Upper lobe of left lung (tissue), 6 donors: ENCODE data around the gene SSBP3. TPM values are rescaled to one million over a fixed set of nuclear protein-coding genes. Genes with fewer than 3 reads are reported as not detected.

ENCODE experiments used
- ATAC-seq, 2 donors: fragments of 200-7000 bp; cut with Tn5 transposase; one replicate each; pipeline ENCODE4 v1.9.1; 2022; ENCODE audit warnings: mild to moderate bottlenecking in 2 of 2, moderate library complexity in 2 of 2; ENCODE audit not compliant: low FRiP score in 2 of 2
- DNase-seq, 2 donors: peaks; one replicate each; pipeline ENCODE4 v3.0.0-alpha.2; 2019 to 2020
- H3K27ac ChIP-seq, 4 donors: fragments of 200-600 bp; sonication (generic); one replicate each; pipeline ENCODE4 v1.5.1; 2016 to 2019
- H3K27me3 ChIP-seq, 4 donors: fragments of 200-600 bp; sonication (generic); one replicate each; pipeline ENCODE4 v1.5.1; 2017 to 2019
- H3K36me3 ChIP-seq, 4 donors: fragments of 200-600 bp; sonication (generic); one replicate each; pipeline ENCODE4 v1.5.1; 2016 to 2019
- H3K4me1 ChIP-seq, 4 donors: fragments of 200-600 bp; sonication (generic); one replicate each; pipeline ENCODE4 v1.5.1; 2018 to 2019
- H3K4me3 ChIP-seq, 4 donors: fragments of 200-600 bp; sonication (generic); one replicate each; pipeline ENCODE4 v1.5.1; 2017 to 2019; ENCODE audit warnings: mild to moderate bottlenecking in 2 of 4, moderate library complexity in 1 of 4
- H3K9me3 ChIP-seq, 4 donors: fragments of 200-600 bp; sonication (generic); one replicate each; pipeline ENCODE4 v1.5.1; 2018 to 2019
- CTCF ChIP-seq, 6 experiments: fragments of 450-650 bp in 4 of 6; fragments of 200-600 bp in 2 of 6; sonication (generic) in 2 of 6; IDR thresholded peaks; one replicate each; pipeline ENCODE4 v1.5.1; 2016 to 2019; ENCODE audit warnings: antibody characterized with exemption in 6 of 6
- EP300 ChIP-seq, 4 donors: sonication (generic); formaldehyde crosslinking; IDR thresholded peaks; one replicate each; pipeline ENCODE4 v1.5.1; 2017; ENCODE audit warnings: antibody characterized with exemption in 4 of 4, control low read depth in 2 of 4
- POLR2A ChIP-seq, 4 donors: fragments of 450-650 bp; IDR thresholded peaks; one replicate each; pipeline ENCODE4 v1.5.1; 2016 to 2017; ENCODE audit warnings: antibody characterized with exemption in 4 of 4, mild to moderate bottlenecking in 2 of 4
- POLR2AphosphoS5 ChIP-seq, 2 donors: sonication (generic); formaldehyde crosslinking; IDR thresholded peaks; one replicate each; pipeline ENCODE4 v1.5.1; 2017; ENCODE audit warnings: antibody characterized with exemption in 2 of 2
- WGBS, 2 donors: methylation state at CpG; one replicate each; pipeline ENCODE4 v1.1.5; 2017 to 2018; 5-methylcytosine and 5-hydroxymethylcytosine counted together
- total RNA-seq, 6 donors: library from RNA; depleted of rRNA in 4 of 6; stranded (reverse); fragments of >200 nt in 4 of 6; gene quantifications; one replicate each; pipeline versions ENCODE4 v1.1.0 to v1.2.1, GENCODE V29; 2016 to 2021
- donor health status: DM: no; HTN: no; CAD: no; lungs with moderate emphysema.
- donor health status: DM: no; HTN: yes; CAD: no; lungs with severe emphysema.

The SSBP3 gene
- total RNA-seq, 6 donors from 2014 or later: 17.8 to 35.6 (median 26.4) TPM

- Histone ChIP-seq H3K9me3 (no peaks in the 10 kb centered on the region), H3K4me3 (no peak overlapping the region), H3K4me1 (peaks cover 4 to 19% (median 10%) of the 10 kb centered on the region in 4 donors), H3K36me3 (no peaks in the 10 kb centered on the region), H3K27ac (no peak overlapping the region), H3K27me3 (no peaks in the 10 kb centered on the region)
- DNase-seq (no peak), ATAC-seq (no peak)
- no peak for TF ChIP-seq POLR2AphosphoS5 (IDR thresholded peaks at IDR 0.05)
- TF ChIP-seq CTCF (IDR thresholded peaks at IDR 0.05): no peak
- no peak for TF ChIP-seq POLR2A (IDR thresholded peaks at IDR 0.05)
- TF ChIP-seq EP300 (IDR thresholded peaks at IDR 0.05): no peak
- 85 to 97% methylated on average over 5 to 6 of the region's 6 CpGs for WGBS, 2 donors
Measured at GRCh38 chr1:54265659-54266058, 140.5 kb downstream of the SSBP3 start.

GRCh38 chr1:54265126-54265525 is 141.1 kb downstream of the SSBP3 start:
- Histone ChIP-seq H3K4me1 (peaks cover 4 to 19% (median 10%) of the 10 kb centered on the region in 4 donors), H3K4me3 (no peak overlapping the region), H3K27me3 (no peaks in the 10 kb centered on the region), H3K9me3 (no peaks in the 10 kb centered on the region), H3K27ac (no peak overlapping the region), H3K36me3 (no peaks in the 10 kb centered on the region)
- 90 to 97% methylated on average over 8 of the region's 8 CpGs for WGBS, 2 donors
- no peak for ATAC-seq
- DNase-seq: no peak
- no peak for TF ChIP-seq POLR2A (IDR thresholded peaks at IDR 0.05)
- no peak for TF ChIP-seq POLR2AphosphoS5 (IDR thresholded peaks at IDR 0.05)
- no peak for TF ChIP-seq EP300 (IDR thresholded peaks at IDR 0.05)
- no peak for TF ChIP-seq CTCF (IDR thresholded peaks at IDR 0.05)

- 71 to 91% methylated on average over 6 of the region's 6 CpGs for WGBS, 2 donors
Measured at GRCh38 chr1:54263601-54264226, 142.5 kb downstream of the SSBP3 start.

DNA sequence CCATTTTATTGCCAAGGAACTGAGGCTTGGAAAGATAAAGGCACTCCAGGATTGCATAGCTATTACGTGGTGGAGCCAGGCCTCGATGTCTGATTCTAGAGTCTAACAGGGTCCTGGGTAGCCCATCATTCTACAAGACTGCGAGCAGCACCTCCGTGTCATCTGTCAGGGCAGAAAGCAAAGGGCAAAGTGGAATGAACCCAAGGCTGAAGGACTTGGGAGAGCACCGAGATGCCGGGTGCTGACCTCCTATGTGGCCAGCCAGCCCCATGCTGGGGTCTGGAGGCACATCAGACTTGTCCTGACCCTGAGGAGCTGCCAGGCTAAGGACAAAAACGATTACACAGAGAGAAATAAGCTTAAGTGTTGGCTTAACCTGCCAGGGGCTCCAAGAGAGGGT is 143.9 kb downstream of the SSBP3 start:
- TF ChIP-seq POLR2AphosphoS5 (IDR thresholded peaks at IDR 0.05): no peak
- no peak for TF ChIP-seq EP300 (IDR thresholded peaks at IDR 0.05)
- TF ChIP-seq CTCF (IDR thresholded peaks at IDR 0.05): no peak
- no peak for TF ChIP-seq POLR2A (IDR thresholded peaks at IDR 0.05)
- no peak for ATAC-seq

More at GRCh38 chr1:54263601-54264226, 142.5 kb downstream of the SSBP3 start:
- H3K4me3 ChIP-seq: no peak overlapping the region
- TF ChIP-seq EP300 (IDR thresholded peaks at IDR 0.05) (no peak), POLR2AphosphoS5 (IDR thresholded peaks at IDR 0.05) (no peak), POLR2A (IDR thresholded peaks at IDR 0.05) (no peak), CTCF (IDR thresholded peaks at IDR 0.05) (no peak)
- peaks cover 4 to 17% (median 10%) of the 10 kb centered on the region in 4 donors for H3K4me1 ChIP-seq
- H3K9me3 ChIP-seq: no peaks in the 10 kb centered on the region
- H3K27ac ChIP-seq: no peak overlapping the region
- no peak for ATAC-seq
- H3K36me3 ChIP-seq: no peaks in the 10 kb centered on the region
- no peak for DNase-seq
- H3K27me3 ChIP-seq: no peaks in the 10 kb centered on the region

DNA sequence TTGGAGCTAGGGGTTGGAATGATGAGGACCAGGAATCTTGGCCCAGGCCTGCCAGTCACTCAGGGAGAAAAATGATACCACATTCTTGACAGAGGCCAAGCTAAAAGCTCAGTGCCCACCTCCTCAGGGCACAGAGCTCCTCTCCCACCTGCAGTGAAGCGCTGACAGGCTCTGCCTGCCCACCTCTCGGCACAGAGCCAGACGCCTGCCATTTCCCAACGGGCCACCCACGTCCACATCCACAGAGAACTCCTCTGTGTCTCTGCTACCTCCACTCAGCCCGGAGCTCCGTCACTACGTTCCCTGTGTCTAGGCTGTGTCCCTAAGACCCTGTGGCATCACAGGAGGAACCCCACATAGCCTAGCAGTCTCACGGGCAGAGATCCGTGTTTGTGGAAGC is 145.4 kb downstream of the SSBP3 start:
- TF ChIP-seq POLR2AphosphoS5 (IDR thresholded peaks at IDR 0.05) (no peak), EP300 (IDR thresholded peaks at IDR 0.05) (no peak), CTCF (IDR thresholded peaks at IDR 0.05) (no peak), POLR2A (IDR thresholded peaks at IDR 0.05) (no peak)
- WGBS, 2 donors: 93 to 96% methylated on average over 9 to 10 of the region's 10 CpGs
- no peaks in the 10 kb centered on the region for H3K27me3 ChIP-seq
- H3K4me3 ChIP-seq: no peak overlapping the region
- DNase-seq (no peak), ATAC-seq (no peak)
- peaks cover 0 to 5% (median 0%) of the 10 kb centered on the region in 4 donors for H3K36me3 ChIP-seq
- H3K4me1 ChIP-seq: peaks cover 4 to 12% (median 10%) of the 10 kb centered on the region in 4 donors
- H3K9me3 ChIP-seq: no peaks in the 10 kb centered on the region
- H3K27ac ChIP-seq: no peak overlapping the region

More for the DNA sequence above, 143.9 kb downstream of the SSBP3 start:
- Histone ChIP-seq H3K36me3 (peaks cover 0 to 5% (median 0%) of the 10 kb centered on the region in 4 donors), H3K4me3 (no peak overlapping the region), H3K4me1 (peaks cover 4 to 12% (median 10%) of the 10 kb centered on the region in 4 donors), H3K9me3 (no peaks in the 10 kb centered on the region), H3K27ac (no peak overlapping the region), H3K27me3 (no peaks in the 10 kb centered on the region)
- 86 to 91% methylated on average over 7 of the region's 7 CpGs for WGBS, 2 donors
- no peak for DNase-seq
